OCI-LY7 (cell line): ENCODE results near the gene GTF3C1.

ENCODE experiments used
- EZH2phosphoT487 ChIP-seq: fragments of 200-600 bp; sonication (generic); IDR thresholded peaks from 2 replicates; pipeline ENCODE4 v1.6.1; 2018; ENCODE audit warnings: low read depth, borderline replicate concordance, mild to moderate bottlenecking, mixed run types, antibody characterized with exemption, low read length, moderate library complexity, mixed read lengths
- TF ChIP-seq, protein P1 (sequence below): fragments of 200-600 bp; sonication (generic); conservative IDR thresholded peaks from 2 replicates; pipeline ENCODE4 v1.5.1; 2014; ENCODE audit warnings: mild to moderate bottlenecking, antibody characterized with exemption, low read length, moderate library complexity, mixed read lengths

DNA sequence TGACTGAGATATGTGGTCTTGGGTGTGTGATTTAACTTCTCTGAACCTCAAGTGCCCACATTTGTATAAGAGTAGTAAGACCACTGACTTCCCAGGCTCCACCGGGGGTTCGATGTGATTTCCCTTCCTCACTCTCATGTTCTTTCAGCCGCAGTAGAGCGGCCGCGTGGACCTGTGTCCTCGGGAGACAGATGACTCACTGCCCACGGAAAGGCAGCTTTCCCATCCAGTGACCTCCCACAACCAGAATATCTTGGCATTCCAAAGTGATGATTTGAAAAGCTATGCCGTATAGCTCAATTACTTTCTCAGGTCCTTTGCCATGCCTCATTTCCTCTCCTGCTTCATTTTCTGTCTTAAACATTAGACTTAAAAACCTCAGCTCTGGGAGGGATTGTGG lies 74.2 kb downstream of the GTF3C1 start:
- TF ChIP-seq, protein P1, sequence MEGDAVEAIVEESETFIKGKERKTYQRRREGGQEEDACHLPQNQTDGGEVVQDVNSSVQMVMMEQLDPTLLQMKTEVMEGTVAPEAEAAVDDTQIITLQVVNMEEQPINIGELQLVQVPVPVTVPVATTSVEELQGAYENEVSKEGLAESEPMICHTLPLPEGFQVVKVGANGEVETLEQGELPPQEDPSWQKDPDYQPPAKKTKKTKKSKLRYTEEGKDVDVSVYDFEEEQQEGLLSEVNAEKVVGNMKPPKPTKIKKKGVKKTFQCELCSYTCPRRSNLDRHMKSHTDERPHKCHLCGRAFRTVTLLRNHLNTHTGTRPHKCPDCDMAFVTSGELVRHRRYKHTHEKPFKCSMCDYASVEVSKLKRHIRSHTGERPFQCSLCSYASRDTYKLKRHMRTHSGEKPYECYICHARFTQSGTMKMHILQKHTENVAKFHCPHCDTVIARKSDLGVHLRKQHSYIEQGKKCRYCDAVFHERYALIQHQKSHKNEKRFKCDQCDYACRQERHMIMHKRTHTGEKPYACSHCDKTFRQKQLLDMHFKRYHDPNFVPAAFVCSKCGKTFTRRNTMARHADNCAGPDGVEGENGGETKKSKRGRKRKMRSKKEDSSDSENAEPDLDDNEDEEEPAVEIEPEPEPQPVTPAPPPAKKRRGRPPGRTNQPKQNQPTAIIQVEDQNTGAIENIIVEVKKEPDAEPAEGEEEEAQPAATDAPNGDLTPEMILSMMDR, result no peak
- TF ChIP-seq EZH2phosphoT487, result no peak
